Activated CD8-positive, alpha-beta memory T cell treated with anti-CD3 and anti-CD28 coated beads for 36 hours (primary cell): ENCODE results near the gene POLR3B. TPM values are rescaled to one million over a fixed set of nuclear protein-coding genes. Genes with fewer than 3 reads are reported as not detected.
"Not testable (repeated sequence)": the region's sequence is repeated elsewhere in the genome, so short reads cannot be mapped to it uniquely, and the experiment has no call there.

Source experiments
- CTCF ChIA-PET: fragments of 350-600 bp; sonication (Branson Sonifier 250); formaldehyde crosslinking; loops from one replicate; lab custom pipeline; 2021; ENCODE audit warnings: antibody characterized with exemption; lab: Charles Lee
- POLR2A ChIA-PET: fragments of 350-600 bp; sonication (Branson Sonifier 250); formaldehyde crosslinking; loops from one replicate; lab custom pipeline; 2021; ENCODE audit warnings: antibody characterized with exemption; lab: Charles Lee
- total RNA-seq, 2 experiments: library from RNA; stranded (reverse); gene quantifications; one replicate each; pipeline ENCODE4 v1.2.3, GENCODE V29; 2021

The POLR3B gene
- total RNA-seq, 2 experiments from 2014 or later, result 14.5 to 14.6 TPM

- CTCF ChIA-PET, result interaction anchor here (0.8 kb wide), 1 partner anchor 17 kb away, joined by 3 read pairs; no protein-coding TSS in a partner anchor
- POLR2A ChIA-PET, result no interaction called here
Measured at GRCh38 chr12:106341086-106341877, 16.3 kb upstream of the POLR3B start.

DNA sequence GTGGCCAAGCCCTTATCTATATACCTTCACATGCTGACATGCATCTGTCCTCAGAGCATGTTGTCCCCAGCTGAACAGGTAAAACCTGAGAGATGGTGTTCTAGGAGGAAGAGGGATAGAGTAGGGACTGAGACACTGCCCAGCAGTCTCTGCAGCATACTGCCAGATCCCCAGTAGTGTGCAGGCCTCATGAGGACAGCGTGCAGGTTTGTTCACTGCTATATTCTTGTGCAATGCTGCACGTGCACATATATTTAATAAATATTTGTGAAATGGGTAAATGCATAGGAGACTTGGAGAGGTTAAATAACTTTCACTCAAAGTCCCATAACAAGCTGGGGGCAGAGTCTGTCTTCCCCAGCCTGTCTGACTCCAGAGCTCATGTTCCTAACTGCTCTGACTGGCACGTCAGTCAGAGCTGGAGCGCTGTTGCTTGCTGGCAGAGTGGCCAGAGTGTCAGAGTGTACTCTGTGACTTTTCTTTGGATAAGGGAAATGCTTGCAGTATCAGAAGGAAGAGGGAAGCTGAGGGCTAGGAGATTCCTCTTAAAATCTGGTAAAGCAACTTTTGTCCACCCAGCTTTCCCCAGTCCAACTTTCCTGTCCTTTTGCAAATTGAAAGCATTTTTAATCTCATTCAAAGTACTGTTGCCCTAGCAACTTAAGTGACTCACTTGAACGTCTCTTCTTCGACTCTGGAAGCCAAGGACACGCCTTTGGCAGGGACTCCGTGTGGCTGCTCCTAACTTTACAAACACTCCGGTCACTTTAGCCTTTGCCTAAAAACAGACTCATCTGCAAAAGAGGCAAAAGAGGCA is 14.9 kb upstream of the POLR3B start:
- ChIA-PET CTCF (interaction anchor here (0.6 to 0.8 kb wide), 2 partner anchors 16 to 77 kb away, joined by 3 to 4 read pairs; no protein-coding TSS in a partner anchor), POLR2A (no interaction called here)

DNA sequence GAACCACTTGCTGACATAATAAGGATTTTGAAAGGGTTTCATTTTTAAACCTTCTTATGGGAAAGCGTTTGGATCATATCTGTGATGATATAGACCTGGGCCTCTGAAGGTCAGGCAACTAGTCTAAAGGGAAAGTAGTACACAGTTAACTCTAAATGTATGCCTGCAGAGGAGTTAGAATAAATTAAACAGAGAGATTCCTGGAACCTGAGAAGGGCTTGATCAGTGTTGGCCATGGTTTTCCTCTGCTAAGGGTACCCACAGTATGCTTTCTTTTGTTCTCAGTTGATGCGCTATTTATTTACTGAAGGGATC is 14.4 kb upstream of the POLR3B start:
- POLR2A ChIA-PET, result no interaction called here
- CTCF ChIA-PET, result no interaction called here

GRCh38 chr12:106344131-106344530 is 13.4 kb upstream of the POLR3B start:
- ChIA-PET POLR2A (no interaction called here), CTCF (no interaction called here)

DNA sequence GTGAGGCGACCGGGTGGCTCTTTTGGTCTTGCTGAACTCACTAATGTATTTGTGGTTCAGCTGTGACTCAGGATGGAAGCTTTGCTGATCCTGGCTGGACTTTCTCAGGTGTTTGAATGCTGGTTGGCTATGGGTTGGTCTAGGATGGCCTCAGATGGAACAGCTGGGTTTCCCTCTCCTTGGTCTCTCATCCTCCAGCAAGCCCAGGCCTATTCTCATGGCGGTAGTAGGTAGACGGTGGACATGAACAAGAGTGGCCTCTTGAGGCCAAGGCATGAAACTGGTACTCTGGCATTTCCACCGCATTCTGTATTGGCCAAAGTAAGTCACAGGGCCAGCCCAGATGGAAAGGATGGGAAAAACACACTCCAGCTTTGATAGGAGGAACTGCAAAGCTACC is 11.8 kb upstream of the POLR3B start:
- ChIA-PET CTCF (interaction anchor here (1.3 kb wide), 1 partner anchor 45 kb away, joined by 3 read pairs; no protein-coding TSS in a partner anchor), POLR2A (no interaction called here)

DNA sequence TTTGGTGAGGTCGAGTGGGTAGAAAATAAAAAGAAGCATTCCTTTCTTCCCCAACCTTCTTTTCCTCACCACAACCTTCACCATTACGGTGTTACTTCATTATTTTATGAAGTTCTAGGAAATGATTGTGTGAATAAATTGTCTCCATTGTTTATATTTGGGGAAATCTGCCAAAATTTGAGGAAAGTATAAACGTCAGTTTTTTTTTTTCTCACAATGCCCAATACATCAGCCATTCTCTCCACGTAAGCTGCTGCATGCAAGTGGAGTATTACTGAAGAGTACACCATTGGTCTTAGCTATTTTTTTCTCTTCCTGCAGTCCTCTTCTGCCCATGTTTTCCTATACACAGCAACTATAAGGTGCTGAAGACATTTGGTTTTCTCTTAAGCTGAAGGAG is 9.1 kb upstream of the POLR3B start:
- ChIA-PET POLR2A (no interaction called here), CTCF (no interaction called here)

DNA sequence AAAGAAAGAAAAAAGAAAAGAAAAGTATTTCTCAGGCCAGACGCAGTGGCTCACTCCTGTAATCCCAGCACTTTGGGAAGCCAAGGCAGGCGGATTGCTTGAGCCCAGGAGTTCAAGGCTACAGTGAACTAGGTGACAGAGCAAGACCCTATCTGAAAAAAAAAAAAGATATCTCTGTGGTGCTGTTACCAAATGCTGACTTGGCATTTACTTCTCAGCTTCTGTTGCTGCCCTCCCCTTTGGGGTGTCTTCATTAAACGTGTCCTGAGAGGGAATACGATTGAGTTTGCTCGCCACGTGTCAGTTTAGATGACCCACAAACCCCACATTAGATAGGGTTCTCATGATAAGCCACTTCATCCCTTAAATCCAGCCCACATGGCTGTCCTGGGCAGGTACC is 4.4 kb upstream of the POLR3B start:
- CTCF ChIA-PET, result no interaction called here

DNA sequence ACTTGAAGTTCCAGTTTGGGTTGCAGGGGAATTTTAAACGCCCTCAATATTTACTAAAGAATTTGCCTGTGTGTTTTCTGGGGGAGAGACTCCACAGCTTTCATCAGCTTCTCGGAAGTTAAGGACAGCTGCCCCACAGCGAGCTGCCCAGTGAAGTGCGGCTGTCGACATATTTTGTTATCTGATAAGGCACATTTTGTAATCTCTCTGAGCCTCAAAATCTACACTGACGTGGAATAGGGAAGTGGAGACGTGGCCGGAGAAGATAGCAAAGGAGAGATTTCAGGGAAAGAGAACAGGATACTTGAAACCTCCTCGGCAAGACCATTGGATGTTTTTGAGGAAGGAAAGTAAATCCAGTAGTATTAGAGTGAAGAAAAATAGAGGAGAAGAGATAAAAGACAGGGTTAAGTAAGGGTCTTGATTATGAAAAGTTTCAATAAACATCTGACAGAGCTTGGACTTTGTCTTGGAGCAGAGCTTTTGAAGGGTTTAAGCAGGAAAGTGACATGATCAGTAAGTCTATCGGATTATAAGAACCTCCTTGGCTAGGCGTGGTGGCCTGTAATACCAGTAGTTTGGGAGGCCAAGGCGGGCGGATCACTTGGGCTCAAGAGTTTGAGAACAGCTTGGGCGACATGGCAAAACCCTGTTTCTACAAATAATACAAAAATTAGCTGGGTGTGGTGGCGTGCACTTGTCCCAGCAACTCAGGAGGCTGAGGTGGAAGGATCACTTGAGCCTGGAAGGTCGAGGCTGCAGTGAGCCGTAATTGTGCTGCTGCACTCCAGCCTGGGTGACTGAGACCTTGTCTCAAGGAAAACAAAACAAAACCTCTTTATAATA is 1.1 kb downstream of the POLR3B start:
- POLR2A ChIA-PET, result interaction anchor here (0.9 to 1.6 kb wide), 4 partner anchors 50 to 628 kb away, joined by 3 to 5 read pairs (median 4); partner anchors contain the start of genes MTERF2 and TMEM263
- CTCF ChIA-PET, result interaction anchor here (0.6 to 1.8 kb wide), 8 partner anchors 9 to 560 kb away, joined by 3 to 12 read pairs (median 3); no protein-coding TSS in a partner anchor

More for the DNA sequence above, 4.4 kb upstream of the POLR3B start:
- POLR2A ChIA-PET, result no interaction called here

DNA sequence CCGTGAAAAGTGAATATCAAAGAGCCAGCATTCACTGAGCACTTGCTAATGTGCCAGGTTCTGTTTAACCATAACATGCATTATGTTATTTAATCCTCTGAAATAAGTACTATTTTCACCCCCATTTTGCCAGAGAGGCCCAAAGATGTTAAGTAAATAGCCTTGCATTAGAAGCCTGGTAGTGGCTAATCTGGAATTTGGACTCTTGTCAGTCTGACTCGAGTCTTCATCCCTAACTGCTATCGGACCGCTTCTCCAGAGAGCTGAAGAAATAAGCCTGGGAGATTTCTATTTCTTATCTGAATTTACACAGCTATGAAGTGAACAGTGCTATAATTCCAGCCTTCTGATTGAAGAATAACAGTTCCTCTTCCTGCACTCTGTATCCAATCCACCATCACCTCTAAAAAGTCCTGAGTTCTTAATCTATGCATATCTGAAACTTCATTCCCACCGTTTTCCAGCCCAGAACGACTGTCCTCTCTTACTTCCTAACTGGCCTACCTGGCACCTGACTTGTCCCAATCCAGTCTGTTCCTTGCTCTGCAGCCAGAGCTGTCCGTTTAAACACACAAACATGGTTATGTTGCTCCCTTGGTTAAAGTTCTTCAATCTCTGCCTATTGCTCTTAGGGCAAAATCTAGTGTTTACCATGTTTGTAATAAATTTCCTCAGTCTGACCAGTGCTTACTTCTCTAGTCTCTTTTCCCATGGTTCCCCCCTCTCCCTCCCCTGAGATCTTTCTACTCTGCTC is 2.3 kb downstream of the POLR3B start:
- ChIA-PET POLR2A (no interaction called here), CTCF (no interaction called here)

- CTCF ChIA-PET, result no interaction called here
- POLR2A ChIA-PET, result no interaction called here
Measured at GRCh38 chr12:106360400-106360994, 2.9 kb downstream of the POLR3B start.

GRCh38 chr12:106362971-106363370 is 5.4 kb downstream of the POLR3B start:
- ChIA-PET CTCF (no interaction called here), POLR2A (no interaction called here)

DNA sequence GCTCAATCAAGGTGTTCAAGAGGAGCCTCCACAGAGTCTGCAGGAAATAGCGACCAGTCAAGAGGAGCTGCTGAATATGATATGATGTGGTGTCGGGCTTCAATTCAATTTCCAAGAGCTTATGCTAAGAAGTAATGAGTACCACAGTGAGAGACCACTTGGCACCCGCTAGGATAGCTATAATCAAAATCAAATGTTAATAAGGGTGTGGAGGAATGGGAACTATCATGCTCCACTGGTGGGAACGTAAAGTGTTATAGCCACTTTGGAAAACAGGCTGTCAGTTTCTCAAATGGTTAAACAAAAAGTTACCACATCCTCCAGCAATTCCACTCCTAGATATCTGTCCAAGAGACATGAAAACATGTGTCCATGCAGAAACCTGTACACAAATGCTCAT is 6.7 kb downstream of the POLR3B start:
- ChIA-PET POLR2A (no interaction called here), CTCF (no interaction called here)

DNA sequence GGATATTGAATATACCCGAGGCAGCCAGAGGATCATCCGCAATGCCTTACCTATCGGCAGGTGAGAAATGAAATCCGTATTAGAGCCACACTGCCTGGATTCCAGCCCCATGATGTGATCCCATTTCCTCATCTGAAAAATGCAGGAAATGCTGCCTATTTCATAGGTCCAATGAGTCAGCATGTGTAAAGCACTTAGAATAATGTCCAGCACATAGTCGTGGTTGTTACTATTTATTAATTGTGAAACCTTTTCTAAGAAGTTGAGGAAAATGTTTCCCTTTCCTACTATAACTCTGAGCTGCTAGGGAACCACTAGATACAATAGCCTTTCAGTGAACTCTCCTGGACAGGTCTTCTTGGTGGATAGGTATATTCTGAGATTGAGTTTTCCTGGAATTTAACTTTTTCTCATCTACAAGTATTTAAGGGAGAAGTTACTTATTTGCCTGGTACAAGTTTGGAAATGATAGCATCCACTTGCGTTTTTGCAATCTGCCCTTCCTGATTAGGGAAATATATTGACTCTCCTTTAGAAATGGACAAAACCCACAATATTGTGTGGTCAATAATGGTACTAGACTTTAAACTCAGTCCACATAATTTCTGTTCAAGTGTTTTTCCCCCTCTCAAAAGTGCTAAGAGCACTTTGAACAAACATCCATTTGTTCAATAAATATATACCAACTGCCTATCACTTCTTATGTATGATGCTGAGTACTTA is 12.2 kb downstream of the POLR3B start:
- POLR2A ChIA-PET, result no interaction called here
- CTCF ChIA-PET, result no interaction called here

GRCh38 chr12:106378788-106379187 is 21.2 kb downstream of the POLR3B start:
- ChIA-PET CTCF (interaction anchor here (2.0 kb wide), 1 partner anchor 20 kb away, joined by 6 read pairs; the partner anchor contains the start of gene POLR3B), POLR2A (no interaction called here)

GRCh38 chr12:106380954-106381353 is 23.4 kb downstream of the POLR3B start:
- CTCF ChIA-PET, result no interaction called here
- POLR2A ChIA-PET, result no interaction called here

GRCh38 chr12:106381866-106382265 is 24.3 kb downstream of the POLR3B start:
- POLR2A ChIA-PET, result not testable (repeated sequence)
- CTCF ChIA-PET, result interaction anchor here (1.1 kb wide), 1 partner anchor 103 kb away, joined by 3 read pairs; no protein-coding TSS in a partner anchor

GRCh38 chr12:106386813-106387535 is 29.4 kb downstream of the POLR3B start:
- POLR2A ChIA-PET, result no interaction called here
- CTCF ChIA-PET, result interaction anchor here (1.4 to 1.8 kb wide), 2 partner anchors 533 to 718 kb away, joined by 4 read pairs; no protein-coding TSS in a partner anchor
